ENCODE data around the gene SLC18A3.

Gene SLC18A3

GRCh38 chr10:49612513-49613164, 2.5 kb downstream of the SLC18A3 start:
- no peak for DNase-seq

- no peak for DNase-seq
These were observed 3.2 kb downstream of the SLC18A3 start for GRCh38 chr10:49613165-49613881.

GRCh38 chr10:49613882-49614241, 3.8 kb downstream of the SLC18A3 start, which contains the start of gene CHAT:
Gene CHAT (plus strand): TSS chr10:49614037. CDS start chr10:49614190, 153 bp downstream.
- no peak for DNase-seq

- DNase-seq, result no peak
These were observed 4.4 kb downstream of the SLC18A3 start for GRCh38 chr10:49614242-49615198.

- DNase-seq, result no peak
These were observed 5.1 kb downstream of the SLC18A3 start for GRCh38 chr10:49615213-49615612.

- DNase-seq, result no peak
These were observed 5.6 kb downstream of the SLC18A3 start for GRCh38 chr10:49615721-49616120.

GRCh38 chr10:49616421-49617101, 6.5 kb downstream of the SLC18A3 start:
- DNase-seq, result no peak

GRCh38 chr10:49617121-49618020, 7.3 kb downstream of the SLC18A3 start:
- DNase-seq, result no peak

- no peak for DNase-seq
These were observed 8.7 kb downstream of the SLC18A3 start for GRCh38 chr10:49618821-49619220.

- no peak for DNase-seq
These were observed 9.5 kb downstream of the SLC18A3 start for GRCh38 chr10:49619613-49620012.

- DNase-seq, result no peak
These were observed 10.2 kb downstream of the SLC18A3 start for GRCh38 chr10:49620286-49620810.

GRCh38 chr10:49620841-49621378, 10.8 kb downstream of the SLC18A3 start:
- DNase-seq, result no peak

GRCh38 chr10:49621561-49621960, 11.5 kb downstream of the SLC18A3 start:
- no peak for DNase-seq

- DNase-seq, result no peak
These were observed 12.6 kb downstream of the SLC18A3 start for GRCh38 chr10:49622426-49623425.

- no peak for DNase-seq
These were observed 14.5 kb downstream of the SLC18A3 start for GRCh38 chr10:49624629-49625028.

- no peak for DNase-seq
These were observed 15.3 kb downstream of the SLC18A3 start for GRCh38 chr10:49625411-49625810.

GRCh38 chr10:49627038-49627437, 16.9 kb downstream of the SLC18A3 start:
- DNase-seq, result no peak

- DNase-seq, result no peak
These were observed 17.6 kb downstream of the SLC18A3 start for GRCh38 chr10:49627644-49628247.

- DNase-seq, result no peak
These were observed 18.5 kb downstream of the SLC18A3 start for GRCh38 chr10:49628599-49628998.
